ENCODE results near the gene THEMIS2.
"Not testable (repeated sequence)": the region's sequence is repeated elsewhere in the genome, so short reads cannot be mapped to it uniquely, and the experiment has no call there.

THEMIS2 gene

GRCh38 chr1:27872059-27872801 is at the start of gene THEMIS2:
Gene THEMIS2, plus strand, starts transcription at chr1:27872544. Its CDS starts 28 bp downstream, at chr1:27872572.
- no peak for DNase-seq (ENCODE audit: low spot score)

DNA sequence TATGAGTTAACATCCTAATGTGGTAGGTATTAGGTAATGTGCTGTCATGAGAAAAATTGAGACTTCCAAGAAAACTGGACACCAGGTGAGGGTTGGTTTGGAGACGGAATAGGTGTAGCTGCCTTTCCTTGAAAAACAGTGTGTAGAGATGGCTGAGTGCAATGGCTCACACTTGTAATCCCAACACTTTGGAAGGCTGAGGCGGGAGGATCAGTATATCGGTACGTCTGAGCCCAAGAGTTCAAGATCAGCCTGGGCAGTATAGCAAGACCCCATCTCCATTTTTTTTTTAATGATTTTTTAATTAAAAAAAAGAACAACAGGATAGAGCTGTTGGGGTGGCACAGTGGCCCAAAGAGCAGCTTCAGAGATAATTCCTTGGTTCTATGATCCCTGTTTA is 48.6 kb upstream of the THEMIS2 start:
- no peak for DNase-seq (ENCODE audit: low spot score)

DNA sequence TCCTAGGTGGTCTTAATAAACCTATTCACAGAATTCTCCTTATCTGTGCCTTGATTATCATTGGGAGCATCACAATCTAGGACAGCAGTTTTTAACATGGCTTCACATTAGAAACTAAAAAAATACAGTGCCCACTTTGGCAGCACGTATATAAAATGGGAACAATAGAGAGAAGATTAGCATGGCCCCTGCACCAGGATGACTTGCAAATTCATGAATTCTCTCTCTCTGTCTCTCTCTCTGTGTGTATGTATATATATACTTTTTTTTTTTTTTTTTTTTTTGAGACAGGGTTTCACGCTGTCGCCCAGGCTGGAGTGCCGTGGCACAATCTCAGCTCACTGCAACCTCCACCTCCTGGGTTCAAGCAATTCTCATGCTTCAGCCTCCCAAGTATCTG is 47.9 kb upstream of the THEMIS2 start:
- DNase-seq (ENCODE audit: low spot score): no peak

GRCh38 chr1:27829339-27829960 is 42.9 kb upstream of the THEMIS2 start:
- not testable (repeated sequence) for DNase-seq (ENCODE audit: low spot score)

DNA sequence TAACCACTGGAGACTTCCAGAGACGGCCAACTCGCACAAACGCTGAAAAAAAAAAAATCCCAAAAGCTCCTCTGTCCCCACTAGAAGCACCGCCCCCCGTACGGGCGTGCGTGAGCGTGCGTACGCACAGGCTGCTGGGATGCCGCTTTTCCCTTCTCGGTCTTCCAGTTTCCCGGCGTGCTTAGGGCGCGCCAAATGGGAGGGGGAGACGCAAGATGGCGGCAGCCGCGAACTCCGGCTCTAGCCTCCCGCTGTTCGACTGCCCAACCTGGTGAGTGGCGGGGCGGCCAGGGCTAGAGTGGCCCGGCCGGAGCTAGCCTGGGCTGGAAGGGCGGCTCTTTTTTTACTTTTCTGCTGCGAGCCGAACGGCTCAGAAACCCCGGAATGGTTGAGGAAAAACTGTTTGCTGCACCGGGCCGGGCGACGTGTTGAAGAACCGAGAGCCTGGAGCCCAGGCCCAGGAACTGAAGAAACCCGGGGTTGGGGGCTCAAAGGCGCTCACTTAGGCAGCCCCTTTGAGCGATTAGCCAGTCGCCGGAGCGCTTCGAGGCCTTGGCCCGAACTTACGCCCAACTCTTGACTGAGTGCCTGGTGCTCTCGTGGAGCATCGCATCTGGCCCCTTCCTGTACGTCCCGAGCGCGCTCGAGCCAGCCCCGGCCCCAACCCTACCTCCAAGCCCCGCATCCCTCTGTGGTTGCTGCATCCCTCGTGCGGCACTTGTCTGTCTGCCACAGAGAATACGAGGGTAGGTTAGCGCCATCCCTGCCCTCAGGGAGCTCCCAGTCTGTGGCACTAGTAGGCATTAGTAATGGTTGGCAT is 41.5 kb upstream of the THEMIS2 start, which contains the start of gene PPP1R8:
PPP1R8 (plus strand) TSS at position 162 of the 820 bp plus-strand sequence; CDS start at position 216, 54 bp downstream.
- DNase-seq (ENCODE audit: low spot score): peak; percentile 96

DNA sequence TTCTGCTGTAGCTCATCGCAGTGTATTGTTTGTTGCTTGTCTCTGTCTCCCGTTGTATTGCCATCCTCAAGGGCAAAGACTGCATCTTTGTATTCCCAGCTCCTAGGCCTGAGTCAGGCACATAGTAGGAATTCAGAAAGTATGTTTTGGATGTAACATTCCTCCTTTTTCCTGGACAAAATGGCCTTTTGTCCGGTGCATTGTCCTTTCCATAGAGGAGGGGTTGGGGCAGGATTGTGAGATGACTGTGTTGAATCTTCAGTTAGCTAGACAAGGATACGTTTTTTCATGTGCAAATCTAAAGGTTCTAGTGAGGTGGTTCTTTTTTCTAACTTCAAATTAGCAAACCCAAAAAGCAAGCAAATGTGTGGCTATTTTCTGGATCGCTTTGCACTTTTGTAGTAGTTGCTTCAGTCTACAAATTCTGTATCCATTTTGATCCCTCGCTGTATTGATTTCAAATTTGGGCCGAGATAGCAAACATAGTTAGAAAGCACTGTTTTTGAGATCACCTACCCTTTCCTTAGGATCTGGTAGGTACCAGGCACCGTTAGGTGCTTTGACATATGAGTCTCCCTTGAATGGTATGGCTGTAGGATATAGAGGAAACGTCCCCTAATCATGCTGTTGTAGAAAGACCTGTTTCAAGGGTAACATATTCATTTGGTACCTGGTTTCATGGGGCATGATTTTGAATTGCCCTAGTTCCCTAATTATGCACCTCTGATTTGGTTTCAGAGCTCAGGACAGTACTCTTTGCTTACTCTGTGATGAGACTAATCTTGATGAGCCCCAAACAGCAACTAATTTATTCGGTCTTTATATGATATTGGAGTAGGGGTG is 40.6 kb upstream of the THEMIS2 start:
- no peak for DNase-seq (ENCODE audit: low spot score)

GRCh38 chr1:27832762-27833161 is 39.6 kb upstream of the THEMIS2 start:
- peak; percentile 61 for DNase-seq (ENCODE audit: low spot score)

GRCh38 chr1:27833470-27833869 is 38.9 kb upstream of the THEMIS2 start:
- DNase-seq (ENCODE audit: low spot score): no peak

GRCh38 chr1:27835046-27835445 is 37.3 kb upstream of the THEMIS2 start:
- no peak for DNase-seq (ENCODE audit: low spot score)

- no peak for DNase-seq (ENCODE audit: low spot score)
These were observed 36.8 kb upstream of the THEMIS2 start for GRCh38 chr1:27835501-27835900.

DNA sequence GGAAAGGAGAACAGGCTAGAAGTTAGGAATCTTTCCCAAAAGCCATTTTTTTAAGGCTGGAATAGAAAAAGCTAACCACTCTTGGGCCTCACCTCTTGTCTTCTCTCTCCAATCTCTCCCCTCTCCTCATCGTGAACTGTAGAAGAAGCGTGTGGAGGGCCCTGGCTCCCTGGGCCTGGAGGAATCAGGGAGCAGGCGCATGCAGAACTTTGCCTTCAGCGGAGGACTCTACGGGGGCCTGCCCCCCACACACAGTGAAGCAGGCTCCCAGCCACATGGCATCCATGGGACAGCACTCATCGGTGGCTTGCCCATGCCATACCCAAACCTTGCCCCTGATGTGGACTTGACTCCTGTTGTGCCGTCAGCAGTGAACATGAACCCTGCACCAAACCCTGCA is 22.4 kb upstream of the THEMIS2 start:
- no peak for DNase-seq (ENCODE audit: low spot score)

GRCh38 chr1:27855085-27855484 is 17.3 kb upstream of the THEMIS2 start:
- DNase-seq (ENCODE audit: low spot score): no peak

GRCh38 chr1:27856561-27857343 is 15.6 kb upstream of the THEMIS2 start:
- no peak for DNase-seq (ENCODE audit: low spot score)

DNA sequence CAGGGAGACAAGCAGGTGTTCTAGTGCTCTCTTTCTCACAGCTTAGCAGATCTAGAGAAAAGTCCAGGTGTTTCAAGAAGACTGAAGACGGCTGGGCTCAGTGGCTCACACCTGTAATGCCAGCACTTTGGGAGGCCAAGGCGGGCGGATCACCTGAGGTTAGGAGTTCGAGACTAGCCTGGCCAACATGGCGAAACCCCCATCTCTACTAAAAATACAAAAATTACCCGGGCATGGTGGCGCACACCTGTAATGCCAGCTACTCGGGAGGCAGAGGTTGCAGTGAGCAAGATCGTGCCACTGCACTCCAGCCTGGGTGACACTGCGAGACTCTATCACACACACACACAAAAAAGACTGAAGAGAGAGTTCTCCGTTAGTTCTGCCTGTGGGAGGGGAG is 14.8 kb upstream of the THEMIS2 start:
- not testable (repeated sequence) for DNase-seq (ENCODE audit: low spot score)

DNA sequence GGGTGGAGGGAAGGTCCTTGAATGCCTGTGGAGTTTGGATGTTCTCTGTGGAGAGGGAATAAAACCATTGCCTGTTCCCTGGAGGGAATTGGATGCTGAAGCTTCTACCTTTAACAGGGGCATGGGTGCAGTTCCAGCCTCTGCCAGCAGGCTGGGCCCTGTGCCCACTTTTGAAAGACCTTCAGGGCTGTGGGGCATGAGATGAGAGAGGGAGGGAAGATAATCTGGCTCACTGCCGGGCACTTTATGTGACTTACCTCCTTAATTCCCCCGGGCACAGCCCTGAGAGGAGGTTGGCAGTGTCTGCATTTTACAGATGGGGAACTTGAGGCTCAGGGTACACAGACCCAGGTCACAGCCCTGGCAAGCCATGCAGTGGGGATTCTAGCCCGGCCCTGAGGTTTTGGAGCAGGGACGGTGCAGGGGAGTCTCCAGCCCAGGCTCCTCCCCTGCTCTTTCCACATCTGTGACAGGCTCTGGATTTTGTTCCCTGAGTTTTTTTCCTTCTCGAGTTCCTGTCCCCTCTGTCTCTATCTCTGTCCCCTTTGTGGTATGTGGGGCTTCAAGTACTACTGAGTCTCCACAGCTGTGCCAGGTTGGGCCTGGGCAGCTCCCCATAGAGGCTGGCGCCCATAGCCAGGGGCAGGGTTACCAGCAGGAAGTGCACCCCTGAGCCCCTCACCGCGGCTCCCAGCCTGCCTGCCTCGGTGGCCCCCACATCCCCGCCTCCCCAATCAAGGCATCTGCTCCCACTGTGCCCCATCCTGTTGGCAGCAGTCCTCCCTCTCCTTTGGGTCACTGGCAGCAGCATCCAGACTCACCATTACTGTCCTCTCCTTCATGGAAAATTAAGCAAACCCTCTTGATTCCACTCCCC is 14.0 kb upstream of the THEMIS2 start:
- DNase-seq (ENCODE audit: low spot score): peak; percentile 75

- DNase-seq (ENCODE audit: low spot score): no peak
These were observed 13.3 kb upstream of the THEMIS2 start for GRCh38 chr1:27858949-27859576.

DNA sequence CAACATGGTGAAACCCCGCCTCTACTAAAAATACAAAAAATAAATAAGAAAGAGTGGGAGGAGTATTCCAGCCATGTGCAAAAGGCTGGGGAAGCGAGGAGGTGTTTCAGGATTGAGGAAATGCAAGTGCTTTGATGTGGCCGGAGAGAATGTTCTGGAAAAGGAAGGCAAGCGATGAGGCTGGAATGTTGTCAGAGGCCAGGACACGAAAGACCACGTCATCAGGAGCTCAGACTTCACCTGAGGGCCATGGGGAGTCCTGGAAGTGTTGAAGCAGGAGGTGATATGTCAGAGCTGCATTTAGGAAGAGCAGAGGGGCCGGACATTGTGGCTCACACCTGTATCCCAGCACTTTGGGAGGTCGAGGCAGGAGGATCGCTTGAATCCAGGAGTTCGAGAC is 10.9 kb upstream of the THEMIS2 start:
- no peak for DNase-seq (ENCODE audit: low spot score)

DNA sequence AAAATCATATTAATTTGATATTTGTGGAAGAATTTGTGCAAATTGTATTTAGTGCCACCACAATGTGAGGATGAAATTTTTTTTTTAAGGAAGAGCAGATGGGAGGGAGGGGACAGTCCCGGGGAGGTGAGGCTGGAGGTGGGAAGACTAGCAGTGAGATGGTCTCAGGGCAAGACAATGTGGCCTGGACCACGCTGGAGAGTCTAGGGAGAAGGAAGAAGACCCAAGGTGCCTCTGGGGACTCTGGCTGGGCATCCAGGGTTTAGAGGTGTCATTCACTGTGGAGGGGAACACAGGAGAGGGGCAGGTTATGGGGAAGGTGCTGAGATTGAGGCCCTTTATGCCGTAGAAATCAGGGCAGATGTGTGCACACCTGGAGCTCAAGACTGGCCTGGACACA is 10.3 kb upstream of the THEMIS2 start:
- DNase-seq (ENCODE audit: low spot score): no peak

Measured in putamen (tissue), 1 donor.